ENCODE data around the gene SPG11. TPM values are rescaled to one million over a fixed set of nuclear protein-coding genes. Genes with fewer than 3 reads are reported as not detected.
"Not testable (repeated sequence)": the region's sequence is repeated elsewhere in the genome, so short reads cannot be mapped to it uniquely, and the experiment has no call there.

Gene SPG11
- total and polyA plus RNA-seq, 2 donors from 2014 or later = 35.3 to 100 TPM

- no peak for TF ChIP-seq CTCF (IDR thresholded peaks at IDR 0.05; ENCODE audit: borderline replicate concordance, extremely low read depth, insufficient read depth)
- intact Hi-C loops (cut with DNase I) = no loop called here
- H3K27ac ChIP-seq (ENCODE audit: low read depth in 2 of 2, low read length in 2 of 2) = no peak overlapping the region
- no peak overlapping the region for H3K4me3 ChIP-seq (ENCODE audit: low read length in 3 of 3)
- peaks cover 0 to 7% (median 5%) of the 10 kb centered on the region in 3 donors for H3K9me3 ChIP-seq (ENCODE audit: control insufficient read depth in 2 of 3, insufficient read depth in 1 of 3, low read length in 3 of 3)
- no peak for FAIRE-seq
- H3K27me3 ChIP-seq (ENCODE audit: control insufficient read depth, insufficient read depth, low read length) = no peaks in the 10 kb centered on the region
- peaks cover 23 to 59% (median 42%) of the 10 kb centered on the region in 3 donors for H3K36me3 ChIP-seq (ENCODE audit: control insufficient read depth in 2 of 3, insufficient read depth in 3 of 3, low read length in 3 of 3)
- no peak for DNase-seq
- H3K9ac ChIP-seq (ENCODE audit: low read length in 3 of 3) = no peak overlapping the region
- H3K4me1 ChIP-seq (ENCODE audit: control insufficient read depth in 2 of 3, insufficient read depth in 2 of 3, low read depth in 1 of 3, low read length in 3 of 3) = no peaks in the 10 kb centered on the region
Observed at GRCh38 chr15:44565387-44566154, 97.9 kb downstream of the SPG11 start.

- H3K9me3 ChIP-seq (ENCODE audit: control insufficient read depth in 2 of 3, insufficient read depth in 1 of 3, low read length in 3 of 3); H3K4me3 ChIP-seq (ENCODE audit: low read length in 3 of 3); DNase-seq; FAIRE-seq; H3K9ac ChIP-seq (ENCODE audit: low read length in 3 of 3); H3K27ac ChIP-seq (ENCODE audit: low read depth in 2 of 2, low read length in 2 of 2); intact Hi-C loops (cut with DNase I); H3K4me1 ChIP-seq (ENCODE audit: control insufficient read depth in 2 of 3, insufficient read depth in 2 of 3, low read depth in 1 of 3, low read length in 3 of 3); H3K27me3 ChIP-seq (ENCODE audit: control insufficient read depth, insufficient read depth, low read length): not testable (repeated sequence)
- H3K36me3 ChIP-seq (ENCODE audit: control insufficient read depth in 2 of 3, insufficient read depth in 3 of 3, low read length in 3 of 3) = peaks cover 17 to 68% (median 34%) of the 10 kb centered on the region in 3 donors
Observed at GRCh38 chr15:44560926-44561325, 102.5 kb downstream of the SPG11 start.

- Histone ChIP-seq H3K9ac (ENCODE audit: low read length in 3 of 3) (no peak overlapping the region), H3K27me3 (ENCODE audit: control insufficient read depth, insufficient read depth, low read length) (no peaks in the 10 kb centered on the region), H3K36me3 (ENCODE audit: control insufficient read depth in 2 of 3, insufficient read depth in 3 of 3, low read length in 3 of 3) (peaks cover 0 to 39% (median 16%) of the 10 kb centered on the region in 3 donors), H3K4me3 (ENCODE audit: low read length in 3 of 3) (no peak overlapping the region), H3K27ac (ENCODE audit: low read depth in 2 of 2, low read length in 2 of 2) (no peak overlapping the region), H3K4me1 (ENCODE audit: control insufficient read depth in 2 of 3, insufficient read depth in 2 of 3, low read depth in 1 of 3, low read length in 3 of 3) (peaks cover 0 to 2% (median 0%) of the 10 kb centered on the region in 3 donors), H3K9me3 (ENCODE audit: control insufficient read depth in 2 of 3, insufficient read depth in 1 of 3, low read length in 3 of 3) (no peaks in the 10 kb centered on the region)
- DNase-seq (no peak), FAIRE-seq (no peak)
- TF ChIP-seq CTCF (IDR thresholded peaks at IDR 0.05; ENCODE audit: borderline replicate concordance, extremely low read depth, insufficient read depth) = no peak
- intact Hi-C loops (cut with DNase I) = no loop called here
Observed at GRCh38 chr15:44554934-44555723, 108.3 kb downstream of the SPG11 start.

GRCh38 chr15:44550734-44551133, 112.7 kb downstream of the SPG11 start:
- intact Hi-C loops (cut with DNase I) = no loop called here
- H3K36me3 ChIP-seq (ENCODE audit: control insufficient read depth in 2 of 3, insufficient read depth in 3 of 3, low read length in 3 of 3) = peaks cover 0 to 13% (median 7%) of the 10 kb centered on the region in 3 donors

More at GRCh38 chr15:44550734-44551133, 112.7 kb downstream of the SPG11 start:
- FAIRE-seq (no peak), DNase-seq (no peak)
- no peak overlapping the region for H3K27ac ChIP-seq (ENCODE audit: low read depth in 2 of 2, low read length in 2 of 2)
- peaks cover 0 to 2% (median 0%) of the 10 kb centered on the region in 3 donors for H3K4me1 ChIP-seq (ENCODE audit: control insufficient read depth in 2 of 3, insufficient read depth in 2 of 3, low read depth in 1 of 3, low read length in 3 of 3)
- no peak for TF ChIP-seq CTCF (IDR thresholded peaks at IDR 0.05; ENCODE audit: borderline replicate concordance, extremely low read depth, insufficient read depth)
- H3K9me3 ChIP-seq (ENCODE audit: control insufficient read depth in 2 of 3, insufficient read depth in 1 of 3, low read length in 3 of 3) = no peaks in the 10 kb centered on the region
- no peak overlapping the region for H3K4me3 ChIP-seq (ENCODE audit: low read length in 3 of 3)
- no peaks in the 10 kb centered on the region for H3K27me3 ChIP-seq (ENCODE audit: control insufficient read depth, insufficient read depth, low read length)
- no peak overlapping the region for H3K9ac ChIP-seq (ENCODE audit: low read length in 3 of 3)
